DMS 273 (cell line): Measurements from ENCODE around the gene AP2A2.
"Not testable (repeated sequence)": the region's sequence is repeated elsewhere in the genome, so short reads cannot be mapped to it uniquely, and the experiment has no call there.

ENCODE experiments used
- DNase-seq: peaks from one replicate; lab custom pipeline; 2025; ENCODE audit not compliant: unreplicated experiment; lab: John Stamatoyannopoulos, UW

Gene AP2A2

DNA sequence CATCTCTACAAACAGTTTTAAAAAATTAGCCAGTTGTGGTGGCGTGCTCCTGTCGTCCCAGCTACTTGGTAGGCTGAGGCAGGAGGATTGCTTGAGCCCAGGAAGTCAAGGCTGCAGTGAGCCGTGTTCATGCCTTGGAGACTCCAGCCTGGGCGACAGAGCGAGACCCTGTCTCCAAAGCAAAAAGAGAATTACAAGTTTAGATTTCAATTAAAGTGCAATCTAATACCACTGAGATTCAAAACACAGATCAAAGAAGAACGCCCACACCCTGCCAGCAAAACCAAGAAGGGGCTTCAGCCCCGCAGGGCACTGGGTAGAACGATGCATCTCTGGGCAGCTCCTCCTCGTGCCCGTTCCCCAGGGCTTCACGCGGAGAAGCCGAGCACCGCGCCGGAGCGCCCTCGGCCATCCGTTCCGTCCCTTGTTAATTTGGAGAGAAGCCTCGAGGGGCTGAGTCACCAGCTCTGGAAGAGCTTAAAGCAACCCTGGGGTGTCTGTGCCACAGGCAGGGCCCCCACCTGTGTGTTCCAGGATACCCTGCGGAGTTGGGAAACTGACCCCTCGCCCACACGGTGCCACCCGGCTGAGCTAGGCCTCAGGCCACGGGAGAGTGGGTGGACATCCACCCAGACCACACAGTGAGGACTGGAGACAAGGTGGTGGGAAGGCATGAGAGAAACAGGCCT is 47.0 kb downstream of the AP2A2 start:
- no peak for DNase-seq

DNA sequence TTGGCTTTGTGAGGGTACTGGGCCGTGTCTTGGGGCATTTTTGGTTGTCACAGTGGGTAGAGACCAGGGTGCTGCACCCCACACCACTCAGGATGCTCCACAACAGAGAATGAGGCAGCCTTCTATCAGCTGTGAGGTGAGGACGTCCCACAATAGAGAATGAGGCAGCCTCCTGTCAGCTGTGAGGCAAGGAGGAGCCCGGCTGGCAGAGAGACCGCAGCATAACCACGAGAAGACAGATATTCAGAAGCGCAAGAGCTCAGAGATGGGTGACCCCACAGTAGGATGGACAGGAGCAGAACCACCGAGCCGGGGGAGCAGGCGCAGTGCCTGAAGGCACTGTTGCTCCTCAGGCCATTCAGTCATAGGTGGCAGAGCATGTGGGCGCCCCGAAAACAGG is 47.6 kb downstream of the AP2A2 start:
- no peak for DNase-seq

DNA sequence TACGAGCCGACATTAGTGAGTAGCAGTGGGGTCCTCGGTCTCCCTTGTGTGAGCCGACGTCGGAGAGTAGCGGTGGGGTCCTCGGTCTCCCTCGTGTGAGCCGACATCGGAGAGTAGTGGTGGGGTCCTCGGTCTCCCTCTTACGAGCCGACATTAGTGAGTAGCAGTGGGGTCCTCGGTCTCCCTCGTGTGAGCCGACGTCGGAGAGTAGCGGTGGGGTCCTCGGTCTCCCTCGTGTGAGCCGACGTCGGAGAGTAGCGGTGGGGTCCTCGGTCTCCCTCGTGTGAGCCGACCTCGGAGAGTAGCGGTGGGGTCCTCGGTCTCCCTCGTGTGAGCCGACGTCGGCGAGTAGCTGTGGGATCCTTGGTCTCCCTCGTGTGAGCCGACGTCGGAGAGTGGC is 49.7 kb downstream of the AP2A2 start:
- not testable (repeated sequence) for DNase-seq

DNA sequence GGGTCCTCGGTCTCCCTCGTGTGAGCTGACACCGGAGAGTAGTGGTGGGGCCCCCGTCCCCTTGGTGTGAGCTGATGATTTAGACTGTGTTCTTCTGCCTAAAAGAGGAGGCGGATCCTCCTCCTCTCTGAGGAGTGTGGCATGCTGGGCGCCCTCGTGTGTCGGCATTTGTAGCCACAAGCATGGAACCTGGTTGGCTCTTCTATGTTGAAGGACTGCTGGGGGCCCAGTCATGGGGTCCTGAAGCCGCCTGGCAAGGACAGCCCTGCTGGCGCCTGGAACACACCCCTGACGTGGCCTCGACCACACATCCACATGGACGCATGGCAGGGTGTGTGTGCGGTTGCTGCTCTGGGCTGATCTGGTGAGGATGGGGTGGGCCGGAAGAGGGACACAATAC is 50.2 kb downstream of the AP2A2 start:
- DNase-seq = peak; percentile 53

DNA sequence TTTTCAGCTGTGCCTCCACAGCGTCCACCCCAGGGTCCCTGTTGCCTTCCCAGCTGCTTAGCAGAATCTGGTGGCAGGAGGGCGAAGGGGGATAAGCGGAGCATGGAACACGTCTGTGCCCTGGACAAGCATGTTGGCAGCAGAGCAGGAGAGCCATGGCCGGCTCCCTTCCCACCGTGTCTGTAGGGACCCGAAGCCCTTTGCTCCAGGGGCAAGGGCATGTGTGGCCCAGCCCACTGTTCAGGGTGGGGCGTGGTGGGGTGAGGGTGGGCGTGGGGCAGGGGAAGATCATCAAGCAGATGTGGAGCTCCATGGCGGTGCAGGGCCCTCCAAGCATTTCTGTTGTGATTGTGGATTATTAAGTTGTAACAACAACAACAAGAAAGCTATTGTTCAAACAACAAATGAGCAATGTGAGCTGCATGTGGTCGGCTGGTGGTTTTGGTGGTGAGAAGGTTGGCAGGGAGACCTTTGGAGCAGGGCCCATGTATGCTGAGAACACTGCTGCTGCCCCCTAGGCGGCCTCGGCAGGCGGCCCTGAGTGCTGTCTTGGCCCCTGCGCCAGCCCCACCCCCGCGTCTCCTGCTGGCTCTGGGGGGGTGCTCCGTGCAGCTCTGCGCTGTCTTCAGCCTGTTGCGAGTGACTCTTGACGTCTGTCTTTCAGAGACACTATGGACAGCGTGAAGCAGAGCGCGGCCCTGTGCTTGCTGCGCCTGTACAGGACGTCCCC is 50.9 kb downstream of the AP2A2 start:
- no peak for DNase-seq

DNA sequence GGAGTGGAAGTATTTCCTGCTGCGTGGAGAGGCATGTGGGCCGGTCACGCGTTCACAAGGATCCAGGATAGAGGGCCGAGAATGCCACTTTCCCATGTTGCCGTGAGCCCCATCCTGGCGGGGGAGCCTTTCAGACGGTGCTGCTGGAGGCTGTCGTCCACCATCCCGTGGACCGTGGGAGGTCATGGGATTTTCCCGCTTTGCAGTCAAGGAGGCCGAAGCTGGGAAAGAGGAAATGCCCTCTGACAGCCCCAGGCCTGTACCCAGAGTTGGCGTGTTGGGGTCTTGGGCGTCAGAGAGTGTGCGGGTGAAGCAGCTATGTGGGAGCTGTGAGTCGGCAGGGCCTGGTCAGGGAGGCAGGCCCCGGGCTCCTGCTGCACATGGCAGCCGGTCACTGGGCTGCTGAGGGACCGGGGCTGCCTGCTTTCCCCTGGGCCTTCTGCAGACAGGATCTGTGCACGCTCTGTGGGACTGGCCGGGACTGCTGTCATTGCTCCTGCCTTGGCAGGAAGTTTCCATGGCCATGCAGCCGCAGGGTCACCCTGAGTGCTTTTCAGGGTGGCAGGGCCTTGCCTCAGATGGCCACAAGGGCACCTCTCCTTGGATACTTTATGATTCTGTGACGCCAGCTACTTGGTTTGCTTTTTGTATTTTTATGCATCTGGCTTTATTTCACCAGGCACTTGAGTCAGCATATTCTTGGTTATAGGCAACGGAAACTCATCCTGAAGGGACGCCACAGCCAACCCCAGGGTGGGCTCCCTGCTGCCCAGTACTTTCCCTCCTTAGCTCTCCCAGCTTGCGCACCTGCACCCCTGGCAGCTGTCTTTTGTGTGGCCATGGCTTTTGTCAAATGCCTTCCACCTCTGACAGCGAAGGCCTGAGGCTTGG is 52.4 kb downstream of the AP2A2 start:
- no peak for DNase-seq

DNA sequence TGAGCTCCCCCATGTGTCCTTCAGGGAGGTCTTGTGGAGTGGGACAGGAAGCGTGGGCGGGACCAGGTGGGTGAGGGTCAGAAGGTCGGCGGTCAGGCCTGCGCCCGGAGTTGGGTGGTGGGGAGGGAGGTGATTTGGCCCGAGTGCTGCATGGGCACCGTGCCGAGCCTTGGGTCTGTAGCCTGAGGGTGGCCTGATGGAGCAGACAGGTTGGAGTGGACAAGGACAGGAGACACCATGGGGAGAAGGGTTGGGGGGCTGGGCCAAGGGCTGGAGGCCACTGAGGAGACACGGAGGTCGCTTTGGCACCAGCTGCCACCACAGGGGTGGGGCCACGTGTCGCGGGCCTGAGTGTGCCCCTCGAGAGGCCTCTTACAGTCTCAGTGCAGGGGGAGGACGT is 53.1 kb downstream of the AP2A2 start:
- DNase-seq = no peak

DNA sequence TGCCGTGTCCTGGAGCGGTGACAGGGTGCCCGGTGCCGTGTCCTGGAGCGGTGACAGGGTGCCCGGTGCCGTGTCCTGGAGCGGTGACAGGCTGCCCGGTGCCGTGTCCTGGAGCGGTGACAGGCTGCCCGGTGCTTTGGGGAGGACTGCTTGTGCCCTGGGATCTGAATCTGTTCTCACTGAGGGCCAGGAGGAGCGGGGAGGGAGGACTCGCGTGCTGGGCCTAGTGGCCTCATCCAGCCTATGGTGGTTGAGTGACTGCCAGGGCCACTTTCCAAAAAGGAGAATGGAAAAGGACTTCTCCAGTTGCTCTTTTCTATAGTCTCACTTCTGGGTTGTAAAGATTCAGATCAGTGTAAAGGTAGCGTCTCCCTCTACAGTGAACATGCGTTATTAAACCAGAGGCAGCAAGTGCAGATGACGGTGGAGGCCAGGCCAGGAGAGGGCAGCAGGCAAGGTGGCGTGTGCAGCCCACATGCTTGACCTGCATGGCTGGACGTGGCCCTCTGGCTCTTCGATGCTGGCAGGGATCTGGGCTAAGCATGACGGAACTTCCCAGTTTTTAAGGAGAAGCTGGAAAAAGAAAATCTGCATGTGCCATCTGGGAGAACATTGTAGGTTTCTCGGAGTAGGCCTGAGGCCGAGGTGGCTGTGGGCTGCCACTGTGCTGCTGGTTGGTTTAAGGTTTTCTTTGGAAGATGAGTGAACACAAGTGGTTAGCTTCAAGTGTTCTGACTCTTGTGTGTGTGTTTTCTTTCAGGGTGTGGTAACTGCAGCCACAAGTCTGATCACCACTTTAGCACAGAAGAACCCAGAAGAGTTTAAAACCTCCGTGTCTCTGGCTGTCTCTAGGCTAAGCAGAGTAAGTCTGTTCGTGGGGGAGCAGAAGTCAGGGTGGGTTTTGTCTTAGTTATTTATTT is 55.0 kb downstream of the AP2A2 start:
- no peak for DNase-seq

DNA sequence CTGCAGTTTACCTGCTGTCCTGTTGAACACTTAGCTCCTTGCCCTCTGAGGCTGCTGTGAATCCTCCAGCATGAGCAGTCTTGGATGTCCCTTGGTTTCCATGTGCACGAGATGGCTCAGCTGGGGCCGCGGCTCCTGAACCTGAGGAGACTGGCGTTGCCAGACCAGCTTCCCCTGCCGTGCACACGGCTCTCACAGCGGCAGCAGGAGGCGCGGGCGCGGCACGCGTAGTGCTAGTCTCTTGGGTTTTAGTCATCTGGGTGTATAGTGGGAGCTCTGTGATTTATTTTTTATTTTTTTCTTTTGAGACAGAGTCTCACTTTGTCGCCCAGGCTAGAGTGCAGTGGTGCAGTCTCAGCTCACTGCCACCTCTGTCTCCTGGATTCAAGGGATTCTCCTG is 56.1 kb downstream of the AP2A2 start:
- no peak for DNase-seq

DNA sequence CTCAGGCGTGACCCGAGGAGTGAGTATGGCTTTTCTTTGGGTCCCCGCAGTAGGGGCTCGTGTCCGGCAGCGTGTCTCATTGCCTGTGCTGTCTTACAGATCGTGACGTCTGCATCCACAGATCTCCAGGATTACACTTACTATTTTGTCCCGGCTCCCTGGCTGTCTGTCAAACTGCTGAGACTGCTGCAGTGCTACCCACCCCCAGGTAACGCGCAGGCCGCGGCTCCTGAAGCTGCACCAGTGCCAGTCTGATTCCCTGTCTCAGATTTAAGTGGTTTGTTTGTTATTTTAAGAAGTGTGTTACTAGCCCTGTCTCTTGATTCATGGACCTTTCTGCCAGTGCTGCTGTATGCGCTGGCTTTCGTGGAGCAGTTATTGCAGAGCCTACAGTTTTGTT is 58.9 kb downstream of the AP2A2 start:
- DNase-seq = no peak

DNA sequence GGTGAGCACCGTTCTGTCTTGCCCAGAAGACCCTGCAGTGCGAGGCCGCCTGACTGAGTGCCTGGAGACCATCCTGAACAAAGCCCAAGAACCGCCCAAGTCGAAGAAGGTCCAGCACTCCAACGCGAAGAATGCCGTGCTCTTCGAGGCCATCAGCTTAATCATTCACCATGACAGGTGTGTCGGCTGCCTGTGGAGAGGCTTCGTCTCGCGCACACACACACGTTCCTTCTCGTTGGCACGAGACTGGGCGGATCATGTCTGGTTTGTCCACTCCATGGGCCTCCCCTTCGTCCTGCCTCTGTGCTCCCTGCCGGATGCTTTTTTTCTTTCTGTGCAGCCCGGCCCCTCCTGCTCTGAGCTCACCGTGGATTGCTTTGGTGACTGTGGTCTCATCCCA is 59.7 kb downstream of the AP2A2 start:
- no peak for DNase-seq

DNA sequence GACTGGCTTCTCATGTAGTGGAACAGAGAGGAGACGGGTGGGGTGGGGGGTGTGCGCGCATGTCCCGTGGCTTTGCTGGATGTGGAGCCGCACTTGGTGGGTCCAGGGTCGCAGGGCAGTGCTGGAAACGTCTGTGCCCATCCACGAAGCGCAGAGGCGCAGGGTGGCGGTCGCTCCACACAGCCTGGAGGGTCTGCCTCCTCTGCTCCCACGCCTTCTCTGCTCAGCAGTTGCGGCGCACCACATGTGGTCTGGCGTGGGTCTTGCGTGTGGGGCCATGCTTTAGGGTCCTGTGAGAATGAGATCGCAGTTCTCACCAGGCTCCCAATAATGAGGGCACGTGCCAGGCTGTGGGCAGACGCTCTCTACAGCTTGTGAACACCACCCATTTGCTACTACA is 60.2 kb downstream of the AP2A2 start:
- DNase-seq = no peak

DNA sequence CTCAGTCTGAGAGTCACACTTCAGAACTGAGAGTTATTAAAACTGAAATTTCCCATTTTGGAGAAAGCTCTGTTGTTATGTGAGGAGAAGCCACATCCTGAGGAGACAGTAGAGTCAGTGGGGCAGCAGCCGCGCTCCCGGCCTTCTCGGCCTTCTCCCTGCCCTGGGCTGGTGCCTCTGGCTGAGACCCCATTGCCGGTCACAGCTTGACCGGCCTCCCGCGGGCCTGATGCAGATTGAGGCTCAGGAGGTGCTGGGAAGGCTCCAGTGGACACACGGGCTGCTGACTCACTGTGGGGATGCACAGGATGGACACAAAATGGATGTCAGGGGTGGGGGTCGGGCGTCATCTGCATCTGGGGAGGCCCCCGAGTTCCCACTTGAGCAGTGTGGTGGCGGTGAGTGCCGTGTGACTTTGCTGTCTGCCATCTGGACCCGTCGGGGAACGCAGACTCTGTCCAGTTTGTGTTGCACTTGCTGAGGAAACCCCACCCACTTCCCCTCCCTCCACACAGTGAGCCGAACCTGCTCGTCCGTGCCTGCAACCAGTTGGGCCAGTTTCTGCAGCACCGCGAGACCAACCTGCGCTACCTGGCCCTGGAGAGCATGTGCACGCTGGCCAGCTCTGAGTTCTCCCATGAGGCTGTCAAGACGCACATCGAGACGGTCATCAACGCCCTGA is 60.7 kb downstream of the AP2A2 start:
- DNase-seq = no peak

DNA sequence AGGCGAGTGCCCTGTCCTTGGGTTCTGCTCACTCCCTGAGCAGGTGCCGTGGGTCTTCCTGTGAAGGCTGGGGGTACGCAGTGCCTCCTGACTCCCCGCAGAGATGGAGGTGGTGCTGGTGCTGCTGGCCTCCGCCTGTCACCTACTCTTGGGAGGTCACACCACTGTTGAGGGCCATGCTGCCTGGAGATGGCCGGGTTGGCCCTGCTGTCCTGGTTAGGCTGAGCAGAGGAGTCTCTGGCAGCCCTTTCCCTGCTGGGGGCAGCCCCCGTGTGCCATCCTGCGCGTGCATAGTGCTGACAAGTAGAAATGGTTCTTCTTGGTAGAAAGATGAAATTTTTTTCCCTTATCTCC is 61.3 kb downstream of the AP2A2 start:
- no peak for DNase-seq

DNA sequence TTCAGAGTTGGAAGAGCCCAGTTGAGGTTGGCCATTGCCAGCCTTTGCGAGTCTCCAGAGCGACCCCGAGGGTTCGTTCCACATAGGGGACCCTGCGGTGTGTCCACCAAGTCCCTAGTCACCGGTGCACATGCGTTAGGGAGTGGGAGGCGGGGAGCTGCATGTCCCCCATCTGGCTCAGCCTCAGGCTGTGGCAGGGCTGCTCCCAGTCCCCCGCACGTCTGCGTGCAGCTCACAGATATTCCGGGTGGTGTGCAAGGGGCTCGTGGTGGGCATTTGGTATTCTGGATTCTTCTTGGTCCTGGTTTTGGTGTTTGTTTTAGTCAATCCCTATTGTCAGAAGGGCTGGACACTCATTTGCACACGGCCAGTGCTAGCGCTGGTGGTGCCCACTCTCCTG is 62.0 kb downstream of the AP2A2 start:
- DNase-seq = no peak

DNA sequence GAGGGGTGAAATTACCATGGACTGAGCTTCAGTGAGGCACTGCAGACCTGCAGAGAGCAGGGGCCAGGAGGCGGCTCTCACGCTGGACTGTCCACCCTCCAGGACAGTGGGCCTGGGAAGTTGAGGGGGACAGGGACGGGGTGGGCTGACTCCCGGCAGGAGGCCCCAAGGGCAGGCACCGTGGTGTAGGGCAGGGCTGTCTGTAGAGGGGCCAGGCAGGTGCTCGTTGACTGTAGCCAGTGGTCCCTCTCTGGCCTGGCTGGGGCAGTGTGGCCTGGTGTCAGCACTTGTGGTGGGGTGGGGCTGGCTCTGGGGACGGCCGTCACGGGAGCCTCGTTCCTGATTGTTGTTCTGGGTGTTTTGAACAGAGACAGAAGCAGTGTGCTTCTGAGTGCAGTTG is 64.4 kb downstream of the AP2A2 start:
- DNase-seq = no peak

DNA sequence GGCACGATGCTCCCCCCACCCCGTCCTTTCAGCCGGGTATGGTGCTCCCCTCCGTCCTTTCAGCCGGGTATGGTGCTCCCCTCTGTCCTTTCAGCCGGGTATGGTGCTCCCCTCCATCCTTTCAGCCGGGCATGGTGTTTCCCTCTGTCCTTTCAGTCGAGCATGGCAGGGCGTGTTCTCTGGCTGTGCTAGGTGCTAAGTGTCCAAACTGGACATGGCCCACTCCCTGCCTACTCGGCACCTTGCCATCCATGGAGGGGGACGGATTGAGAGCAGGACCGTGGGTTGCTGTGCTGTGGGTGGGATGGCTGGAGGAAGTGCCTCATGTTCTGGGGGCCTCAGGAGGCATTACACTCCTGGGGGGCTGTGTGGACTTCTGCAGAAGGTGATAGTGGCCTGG is 65.4 kb downstream of the AP2A2 start:
- no peak for DNase-seq

DNA sequence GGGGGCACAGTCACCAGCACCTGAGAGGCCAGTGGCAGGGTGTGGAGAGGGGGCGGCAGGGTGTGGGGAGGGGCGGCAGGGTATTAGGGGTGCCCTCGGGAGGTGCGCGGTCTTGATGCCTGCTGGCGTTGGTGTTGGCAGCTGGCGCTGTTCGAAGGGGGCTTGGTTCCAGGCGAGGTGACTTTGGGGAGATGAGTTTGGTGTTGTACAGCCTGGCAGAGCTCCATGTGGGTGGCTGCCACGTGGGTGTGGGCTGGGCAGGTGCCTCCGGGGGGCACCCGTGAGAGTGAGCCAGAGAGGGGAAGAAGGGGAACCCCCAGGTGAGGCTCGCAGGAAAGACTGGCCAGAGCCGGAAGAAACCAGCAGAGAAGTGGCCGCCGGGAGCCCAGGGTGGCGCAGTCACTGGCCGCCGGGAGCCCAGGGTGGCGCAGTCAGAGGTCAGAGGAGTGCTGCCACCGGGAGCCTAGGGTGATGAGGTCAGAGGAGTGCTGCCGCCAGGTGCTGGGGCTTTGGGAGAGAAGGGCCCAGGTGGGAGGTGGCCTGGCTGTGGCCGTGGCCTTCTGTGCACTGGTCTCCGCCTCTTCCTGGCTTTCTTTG is 66.1 kb downstream of the AP2A2 start:
- no peak for DNase-seq

DNA sequence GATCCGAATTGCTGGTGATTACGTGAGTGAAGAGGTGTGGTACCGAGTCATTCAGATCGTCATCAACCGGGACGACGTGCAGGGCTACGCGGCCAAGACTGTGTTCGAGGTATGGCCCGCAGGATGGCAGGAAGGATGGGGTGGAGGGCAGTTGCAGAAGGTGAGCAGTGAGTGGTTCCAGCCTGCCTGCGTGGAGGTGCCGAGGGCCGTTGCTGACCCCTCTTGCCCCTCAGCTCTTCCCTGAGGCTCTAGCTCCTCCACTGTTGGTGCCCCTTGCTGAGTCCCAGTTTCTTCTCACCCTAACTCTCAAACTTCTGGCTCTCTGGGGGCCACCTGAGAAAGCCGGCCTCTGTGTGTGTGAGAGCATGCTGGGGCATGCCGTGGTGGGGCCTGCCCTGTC is 66.9 kb downstream of the AP2A2 start:
- no peak for DNase-seq

DNA sequence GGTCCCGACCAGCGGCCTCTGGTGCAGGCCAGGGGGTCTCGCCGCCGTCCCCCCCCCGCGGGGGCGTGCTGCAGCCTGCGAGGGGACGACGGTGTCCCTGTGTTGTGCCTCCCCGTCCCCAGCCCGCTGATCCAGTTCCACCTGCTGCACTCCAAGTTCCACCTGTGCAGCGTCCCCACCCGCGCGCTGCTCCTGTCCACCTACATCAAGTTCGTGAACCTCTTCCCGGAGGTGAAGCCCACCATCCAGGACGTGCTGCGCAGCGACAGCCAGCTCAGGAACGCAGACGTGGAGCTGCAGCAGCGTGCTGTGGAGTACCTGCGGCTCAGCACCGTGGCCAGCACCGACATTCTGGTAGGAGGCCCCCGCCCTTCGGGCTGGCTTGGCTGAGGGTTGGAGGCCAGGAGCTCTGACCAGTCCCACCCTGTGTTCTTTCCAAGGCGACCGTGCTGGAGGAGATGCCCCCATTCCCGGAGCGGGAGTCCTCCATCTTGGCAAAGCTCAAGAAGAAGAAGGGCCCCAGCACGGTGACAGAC is 68.0 kb downstream of the AP2A2 start:
- no peak for DNase-seq
